Measurements from ENCODE around the gene AJM1.

DNA sequence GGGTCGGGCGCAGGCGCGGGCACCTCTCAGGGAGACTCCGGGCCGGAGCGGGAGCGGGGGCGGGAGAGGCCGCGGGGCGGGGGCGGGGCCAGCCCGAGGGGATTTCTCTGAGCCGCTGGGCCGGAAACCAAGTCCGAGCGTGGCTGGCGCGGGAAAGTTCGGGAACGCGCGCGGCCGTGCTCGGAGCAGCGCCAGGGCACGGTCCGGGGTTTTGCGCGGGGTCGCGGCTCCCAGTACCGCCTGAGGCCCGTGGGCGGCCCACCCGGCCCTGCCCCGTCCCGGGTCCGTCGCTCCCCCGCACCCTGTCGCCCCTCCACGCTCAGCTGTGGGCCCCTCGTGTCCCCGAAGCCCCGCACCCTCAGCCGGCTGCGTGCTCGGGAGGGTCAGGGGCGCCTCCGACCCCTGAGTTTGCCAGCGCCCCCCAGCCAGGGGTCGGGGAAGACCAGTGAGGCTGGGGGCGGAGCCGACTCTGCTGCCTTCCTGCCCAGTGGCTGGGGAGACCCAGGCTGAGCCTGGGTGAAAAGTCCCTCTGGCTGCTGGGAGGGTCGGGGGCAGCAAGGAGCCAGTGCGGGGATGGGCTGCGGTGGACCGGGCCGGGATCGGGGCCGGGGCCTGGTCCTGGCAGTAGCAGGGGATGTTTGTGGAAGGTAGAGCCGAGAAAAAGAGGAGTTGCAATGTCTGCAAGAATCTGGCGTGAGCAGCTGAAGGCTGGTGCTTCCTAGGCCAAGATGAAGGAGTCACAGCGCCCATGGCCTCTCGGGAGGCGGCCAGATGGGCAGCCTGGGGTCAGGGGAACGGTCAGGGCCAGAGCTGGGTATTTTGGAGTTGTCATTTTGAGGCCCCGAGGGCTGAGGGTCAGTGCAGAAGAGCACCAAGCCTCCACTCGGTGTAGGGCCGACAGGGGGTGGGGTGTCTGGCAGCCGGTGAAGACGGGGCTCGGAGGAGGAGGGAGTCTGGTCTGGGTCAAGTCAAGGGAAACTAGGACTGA lies 44.6 kb downstream of the AJM1 start:
- TF ChIP-seq POLR2A (IDR thresholded peaks at IDR 0.05; ENCODE audit: extremely low read depth, insufficient read length), result no peak
- TF ChIP-seq, protein P1, sequence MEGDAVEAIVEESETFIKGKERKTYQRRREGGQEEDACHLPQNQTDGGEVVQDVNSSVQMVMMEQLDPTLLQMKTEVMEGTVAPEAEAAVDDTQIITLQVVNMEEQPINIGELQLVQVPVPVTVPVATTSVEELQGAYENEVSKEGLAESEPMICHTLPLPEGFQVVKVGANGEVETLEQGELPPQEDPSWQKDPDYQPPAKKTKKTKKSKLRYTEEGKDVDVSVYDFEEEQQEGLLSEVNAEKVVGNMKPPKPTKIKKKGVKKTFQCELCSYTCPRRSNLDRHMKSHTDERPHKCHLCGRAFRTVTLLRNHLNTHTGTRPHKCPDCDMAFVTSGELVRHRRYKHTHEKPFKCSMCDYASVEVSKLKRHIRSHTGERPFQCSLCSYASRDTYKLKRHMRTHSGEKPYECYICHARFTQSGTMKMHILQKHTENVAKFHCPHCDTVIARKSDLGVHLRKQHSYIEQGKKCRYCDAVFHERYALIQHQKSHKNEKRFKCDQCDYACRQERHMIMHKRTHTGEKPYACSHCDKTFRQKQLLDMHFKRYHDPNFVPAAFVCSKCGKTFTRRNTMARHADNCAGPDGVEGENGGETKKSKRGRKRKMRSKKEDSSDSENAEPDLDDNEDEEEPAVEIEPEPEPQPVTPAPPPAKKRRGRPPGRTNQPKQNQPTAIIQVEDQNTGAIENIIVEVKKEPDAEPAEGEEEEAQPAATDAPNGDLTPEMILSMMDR (IDR thresholded peaks at IDR 0.05; ENCODE audit: low read depth, low read length), result no peak
- TF ChIP-seq, protein P2, sequence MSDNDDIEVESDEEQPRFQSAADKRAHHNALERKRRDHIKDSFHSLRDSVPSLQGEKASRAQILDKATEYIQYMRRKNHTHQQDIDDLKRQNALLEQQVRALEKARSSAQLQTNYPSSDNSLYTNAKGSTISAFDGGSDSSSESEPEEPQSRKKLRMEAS (IDR thresholded peaks at IDR 0.05; ENCODE audit: low read depth, low read length), result no peak
- no peak for TF ChIP-seq MYC (IDR thresholded peaks at IDR 0.05; ENCODE audit: low read depth, low read length)

Measured in NB4 (cell line).